WI38 (cell line): ENCODE results near the gene TTC28.
"Not testable (repeated sequence)": the region's sequence is repeated elsewhere in the genome, so short reads cannot be mapped to it uniquely, and the experiment has no call there.

ENCODE experiments used
- H3K4me3 ChIP-seq: 2 replicates; pipeline ENCODE4 v1.5.1; 2011; ENCODE audit warnings: low read depth, mild to moderate bottlenecking, control low read depth, low read length
- TF ChIP-seq, protein P1 (sequence below): IDR thresholded peaks from 2 replicates; pipeline ENCODE4 v1.5.1; 2012; ENCODE audit warnings: low read depth, mild to moderate bottlenecking, control low read depth, low read length

The TTC28 gene

DNA sequence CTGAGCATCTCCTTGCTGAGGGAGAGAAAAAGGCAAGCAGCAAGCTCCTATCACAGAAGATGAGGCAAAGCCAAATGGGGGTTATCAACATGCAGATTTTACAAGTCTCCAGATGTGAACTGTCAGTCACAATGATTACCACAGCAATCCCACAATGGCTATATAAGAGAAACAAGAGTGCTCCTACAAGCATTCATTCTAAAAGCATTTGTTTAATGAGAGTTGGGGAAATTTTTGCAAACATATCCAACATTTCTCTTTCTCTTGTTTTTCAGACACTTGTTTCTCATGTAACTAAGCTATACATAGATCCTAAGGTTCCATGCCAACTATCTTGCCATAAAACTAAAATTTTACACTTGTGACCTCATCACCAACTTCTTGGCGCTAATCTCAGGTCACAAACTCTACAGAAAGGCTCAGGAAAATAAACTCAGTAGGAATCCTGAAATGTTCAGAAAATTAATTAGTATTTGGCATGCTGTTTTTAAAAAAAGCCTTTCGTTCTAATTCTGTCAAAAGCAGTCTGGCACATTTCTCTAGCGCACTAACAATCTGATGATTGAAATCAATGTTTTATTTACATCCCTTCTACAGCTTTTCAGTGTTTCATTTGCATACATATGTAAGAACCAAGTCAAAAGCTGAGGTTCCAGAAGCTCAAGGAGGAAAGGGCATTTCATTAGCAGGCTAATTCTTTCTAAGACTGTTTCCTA is 199.5 kb downstream of the TTC28 start:
- H3K4me3 ChIP-seq: no peak overlapping the region
- TF ChIP-seq, protein P1, sequence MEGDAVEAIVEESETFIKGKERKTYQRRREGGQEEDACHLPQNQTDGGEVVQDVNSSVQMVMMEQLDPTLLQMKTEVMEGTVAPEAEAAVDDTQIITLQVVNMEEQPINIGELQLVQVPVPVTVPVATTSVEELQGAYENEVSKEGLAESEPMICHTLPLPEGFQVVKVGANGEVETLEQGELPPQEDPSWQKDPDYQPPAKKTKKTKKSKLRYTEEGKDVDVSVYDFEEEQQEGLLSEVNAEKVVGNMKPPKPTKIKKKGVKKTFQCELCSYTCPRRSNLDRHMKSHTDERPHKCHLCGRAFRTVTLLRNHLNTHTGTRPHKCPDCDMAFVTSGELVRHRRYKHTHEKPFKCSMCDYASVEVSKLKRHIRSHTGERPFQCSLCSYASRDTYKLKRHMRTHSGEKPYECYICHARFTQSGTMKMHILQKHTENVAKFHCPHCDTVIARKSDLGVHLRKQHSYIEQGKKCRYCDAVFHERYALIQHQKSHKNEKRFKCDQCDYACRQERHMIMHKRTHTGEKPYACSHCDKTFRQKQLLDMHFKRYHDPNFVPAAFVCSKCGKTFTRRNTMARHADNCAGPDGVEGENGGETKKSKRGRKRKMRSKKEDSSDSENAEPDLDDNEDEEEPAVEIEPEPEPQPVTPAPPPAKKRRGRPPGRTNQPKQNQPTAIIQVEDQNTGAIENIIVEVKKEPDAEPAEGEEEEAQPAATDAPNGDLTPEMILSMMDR: no peak

DNA sequence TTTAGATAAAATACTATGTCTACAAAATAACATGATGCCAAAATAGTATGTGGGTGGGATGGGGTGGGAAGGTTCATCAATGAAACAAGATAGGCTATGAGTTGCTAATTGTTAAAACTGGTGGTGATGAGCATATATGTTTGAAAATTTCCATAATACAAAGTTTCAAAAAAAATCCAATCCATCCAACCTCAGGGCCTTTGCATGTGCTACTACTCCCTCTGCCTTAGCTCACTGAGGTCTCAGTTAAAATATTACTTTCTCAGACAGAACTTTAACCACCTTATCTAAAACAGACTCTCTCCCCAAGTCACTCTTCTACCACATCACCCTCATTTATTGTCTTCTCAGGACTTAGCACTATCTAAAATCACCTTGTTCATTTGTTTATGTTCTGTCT is 201.1 kb downstream of the TTC28 start:
- TF ChIP-seq, protein P1: no peak
- H3K4me3 ChIP-seq: no peak overlapping the region

DNA sequence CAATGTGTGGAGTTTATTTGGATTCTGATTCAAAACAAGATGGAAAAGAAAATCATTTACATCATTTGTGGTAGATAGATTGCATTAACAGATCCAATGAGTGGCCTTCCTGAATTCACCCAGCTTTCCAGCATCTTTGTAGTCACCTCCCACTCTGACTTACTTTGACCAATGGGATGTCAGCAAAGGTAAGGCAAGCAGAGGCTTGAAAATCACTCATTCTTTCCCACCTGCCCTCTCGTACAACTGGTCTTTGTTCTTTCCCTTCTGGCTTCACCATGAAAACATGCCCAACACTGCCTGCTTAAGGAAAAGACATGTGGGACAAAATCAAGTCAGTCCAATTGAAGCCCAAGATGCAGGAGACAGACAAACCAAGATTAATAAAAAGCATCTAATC is 202.1 kb downstream of the TTC28 start:
- no peak overlapping the region for H3K4me3 ChIP-seq
- TF ChIP-seq, protein P1: no peak

DNA sequence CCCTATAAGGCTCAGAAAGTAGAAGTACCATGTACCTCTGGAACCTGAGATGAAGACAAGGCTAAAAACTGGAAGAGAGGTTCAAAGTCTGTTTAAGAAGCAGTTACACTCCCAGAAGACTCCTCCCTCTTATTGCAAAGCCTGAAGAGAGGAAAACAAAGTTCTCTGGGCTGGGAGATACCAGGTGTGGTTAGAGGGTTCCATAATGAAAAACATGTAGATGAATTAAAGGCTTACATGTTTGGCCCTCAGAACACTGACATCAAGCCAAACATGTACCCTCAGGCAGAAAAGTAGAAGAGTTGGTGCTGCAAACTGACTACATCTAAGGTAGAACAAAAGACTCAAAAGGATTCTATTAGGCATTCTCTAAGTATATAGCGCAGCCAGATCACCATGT is 205.3 kb downstream of the TTC28 start:
- no peak overlapping the region for H3K4me3 ChIP-seq
- TF ChIP-seq, protein P1: no peak

DNA sequence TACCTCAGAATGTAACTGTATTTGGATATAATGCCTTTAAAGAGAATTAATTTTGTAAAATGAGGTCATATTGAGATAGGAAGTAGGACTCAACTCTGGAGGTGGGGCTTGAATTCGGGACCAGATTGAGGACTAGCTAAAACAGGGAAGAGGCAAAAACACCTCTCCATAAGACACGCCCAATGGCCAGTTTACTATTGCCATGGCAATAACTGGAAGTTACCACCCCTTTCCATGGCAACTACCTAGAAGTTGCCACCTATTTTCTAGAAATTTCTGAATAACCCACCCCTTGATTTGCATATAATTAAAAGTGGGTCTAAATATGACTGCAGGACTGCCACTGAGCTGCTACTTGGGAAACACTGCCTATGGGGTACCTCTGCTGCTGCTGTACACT is 206.4 kb downstream of the TTC28 start:
- no peak overlapping the region for H3K4me3 ChIP-seq
- TF ChIP-seq, protein P1: no peak

DNA sequence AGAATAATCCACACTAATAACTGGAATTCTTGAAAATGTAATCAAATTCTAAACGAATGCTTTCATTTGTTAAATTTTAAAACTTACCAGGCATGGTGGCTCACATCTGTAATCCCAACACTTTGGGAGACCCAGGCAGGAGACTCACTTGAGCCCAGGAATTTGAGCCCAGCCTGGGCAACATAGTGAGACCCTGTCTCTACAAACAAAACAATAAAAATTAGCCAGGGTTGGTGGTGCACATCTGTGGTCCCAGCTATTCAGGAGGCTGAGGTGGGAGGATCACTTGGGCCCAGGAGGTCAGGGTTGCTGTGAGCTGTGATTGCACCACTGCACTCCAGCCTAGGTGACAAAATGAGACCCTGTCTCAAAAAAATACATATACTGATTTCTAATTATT is 212.6 kb downstream of the TTC28 start:
- not testable (repeated sequence) for H3K4me3 ChIP-seq

DNA sequence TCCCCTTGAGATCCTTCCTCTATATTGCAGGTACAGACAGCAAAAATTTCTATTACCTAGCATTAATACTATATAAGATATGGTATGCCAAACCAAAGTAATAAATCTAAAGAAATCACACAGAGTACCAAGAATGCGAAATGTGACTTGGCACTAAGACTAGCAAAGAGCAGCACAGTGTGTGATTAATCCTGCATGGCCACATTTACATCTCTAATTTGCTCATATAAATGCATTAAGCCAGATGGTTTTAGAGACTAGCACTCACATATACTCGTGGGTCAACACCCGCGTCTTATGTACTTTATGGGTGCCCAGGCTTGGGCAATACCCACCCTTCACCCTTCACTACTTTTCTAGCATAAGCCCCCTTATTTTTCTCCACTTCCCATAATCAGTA is 213.2 kb downstream of the TTC28 start:
- TF ChIP-seq, protein P1: no peak
- H3K4me3 ChIP-seq: no peak overlapping the region

DNA sequence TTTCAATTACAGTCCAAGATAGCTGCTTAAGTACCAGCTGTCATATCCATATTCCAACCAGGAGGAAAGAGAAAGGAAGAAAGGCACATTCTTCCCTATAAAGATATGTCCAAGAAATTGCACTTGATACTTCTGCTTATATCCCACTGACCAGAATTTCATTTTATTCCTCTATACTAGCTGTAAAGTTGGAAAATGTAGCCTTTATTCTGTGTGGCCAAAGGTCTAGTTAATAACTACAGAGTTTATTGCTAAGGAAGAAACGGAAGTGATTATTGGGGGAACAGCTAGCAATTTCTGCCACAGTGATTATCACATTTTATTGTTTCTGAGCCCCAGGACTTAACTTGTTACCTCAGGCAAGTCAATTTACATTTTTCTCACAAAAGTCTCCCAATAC is 213.8 kb downstream of the TTC28 start:
- no peak overlapping the region for H3K4me3 ChIP-seq
- TF ChIP-seq, protein P1: no peak
